Pancreas (tissue), 10 donors: ENCODE data around the gene IDH3A. TPM values are rescaled to one million over a fixed set of nuclear protein-coding genes. Genes with fewer than 3 reads are reported as not detected.

Experiments
- ATAC-seq, 4 donors: fragments of 200-7000 bp; cut with Tn5 transposase; one replicate each; pipeline versions ENCODE4 v1.8.0 to v1.9.1; 2020; ENCODE audit warnings: mild to moderate bottlenecking in 4 of 4, moderate library complexity in 4 of 4
- DNase-seq, 6 donors: peaks; one replicate each; pipeline ENCODE4 v3.0.0-alpha.2; 2020
- FAIRE-seq: peaks from 2 replicates; lab custom pipeline; 2012; peaks lifted over from hg19 to GRCh38; lab: Jason Lieb, UNC
- H3K27ac ChIP-seq, 4 donors: fragments of 200-600 bp; sonication (generic); 1 replicate in 3 of 4; 2 replicates in 1 of 4; pipeline versions ENCODE4 v1.5.0 to v1.8.0; 2020
- H3K27me3 ChIP-seq, 4 donors: fragments of 200-600 bp; one replicate each; pipeline ENCODE4 v1.8.0; 2021
- H3K36me3 ChIP-seq, 3 donors: fragments of 200-600 bp; sonication (generic) in 1 of 3; one replicate each; pipeline versions ENCODE4 v1.5.0 to v1.8.0; 2020 to 2021
- H3K4me1 ChIP-seq, 3 donors: fragments of 200-600 bp; one replicate each; pipeline ENCODE4 v1.8.0; 2021
- H3K4me3 ChIP-seq, 4 donors: fragments of 200-600 bp; sonication (generic) in 2 of 4; one replicate each; pipeline versions ENCODE4 v1.5.0 to v1.8.0; 2020 to 2021
- H3K9me3 ChIP-seq, 4 donors: fragments of 200-600 bp; one replicate each; pipeline ENCODE4 v1.8.0; 2021
- WGBS, 2 donors: extraction: QIAGEN DNeasy Blood & Tissue Kit; methylation state at CpG; one replicate each; pipeline ENCODE4 v1.1.7; 2013; 5-methylcytosine and 5-hydroxymethylcytosine counted together
- intact Hi-C, 3 donors: fragments of 100-400 bp; cut with DNase I; formaldehyde crosslinking; loops; one replicate each; pipeline versions ENCODE4 v1.11.1 to v1.14.2; 2022
- polyA plus RNA-seq, 2 donors: library from polyadenylated mRNA; stranded (reverse); fragments of 200-250 nt; gene quantifications; one replicate each; pipeline ENCODE4 v1.2.3, GENCODE V29; 2013
- total RNA-seq, 6 donors: library from RNA; stranded (reverse); fragmentation: NEBNext Ultra II Directional in 4 of 6; extraction: Animal tissue kit (Norgen Biotek cat#: 25700) in 4 of 6; gene quantifications; one replicate each; pipeline versions ENCODE4 v1.2.1 to v1.2.4, GENCODE V29; 2021 to 2023
- TF ChIP-seq, protein P1 (sequence below), 4 donors: fragments of 200-600 bp; sonication (generic) in 3 of 4; IDR thresholded peaks; one replicate each; pipeline versions ENCODE4 v1.5.0 to v1.8.0; 2021; ENCODE audit warnings: antibody characterized with exemption in 4 of 4
- donor health status: healthy with polysubstance abuse.
- donor health status: DM: no; HTN: no; CAD: no; lungs with moderate emphysema.
- donor health status: DM: no; HTN: no; CAD: no.
- donor health status: control.
- donor health status: control.
- donor health status: Bipolar disorder and iron deficiency.
- donor health status: DM: yes; HTN: yes; CAD: no.
- donor health status: DM: no; HTN: no; CAD: no.
- donor health status: DM: no; HTN: no; CAD: no.
- donor health status: DM: yes; HTN: yes; CAD: no.

IDH3A gene
- total and polyA plus RNA-seq, 8 donors = 10.2 to 32.1 (median 24.8) TPM

DNA sequence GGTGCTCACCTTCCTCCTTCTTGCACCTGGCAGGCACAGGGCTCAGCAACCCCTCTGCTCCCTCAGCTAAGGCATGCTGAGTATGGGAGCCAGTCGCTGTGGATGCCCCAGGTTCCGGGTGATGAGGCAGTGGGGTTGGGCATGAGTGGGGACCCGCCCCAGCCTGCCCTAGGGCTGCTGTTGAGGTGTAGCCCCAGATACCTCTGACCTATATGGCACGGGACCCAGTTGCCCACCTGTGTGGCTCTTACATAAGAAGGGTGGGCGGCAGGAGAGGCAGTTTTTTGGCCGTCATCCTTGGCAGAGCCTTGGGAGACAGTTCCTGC lies 64.2 kb downstream of the IDH3A start:
- TF ChIP-seq, protein P1, sequence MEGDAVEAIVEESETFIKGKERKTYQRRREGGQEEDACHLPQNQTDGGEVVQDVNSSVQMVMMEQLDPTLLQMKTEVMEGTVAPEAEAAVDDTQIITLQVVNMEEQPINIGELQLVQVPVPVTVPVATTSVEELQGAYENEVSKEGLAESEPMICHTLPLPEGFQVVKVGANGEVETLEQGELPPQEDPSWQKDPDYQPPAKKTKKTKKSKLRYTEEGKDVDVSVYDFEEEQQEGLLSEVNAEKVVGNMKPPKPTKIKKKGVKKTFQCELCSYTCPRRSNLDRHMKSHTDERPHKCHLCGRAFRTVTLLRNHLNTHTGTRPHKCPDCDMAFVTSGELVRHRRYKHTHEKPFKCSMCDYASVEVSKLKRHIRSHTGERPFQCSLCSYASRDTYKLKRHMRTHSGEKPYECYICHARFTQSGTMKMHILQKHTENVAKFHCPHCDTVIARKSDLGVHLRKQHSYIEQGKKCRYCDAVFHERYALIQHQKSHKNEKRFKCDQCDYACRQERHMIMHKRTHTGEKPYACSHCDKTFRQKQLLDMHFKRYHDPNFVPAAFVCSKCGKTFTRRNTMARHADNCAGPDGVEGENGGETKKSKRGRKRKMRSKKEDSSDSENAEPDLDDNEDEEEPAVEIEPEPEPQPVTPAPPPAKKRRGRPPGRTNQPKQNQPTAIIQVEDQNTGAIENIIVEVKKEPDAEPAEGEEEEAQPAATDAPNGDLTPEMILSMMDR (IDR thresholded peaks at IDR 0.05) = no peak
- H3K27ac ChIP-seq = no peak overlapping the region
- peaks cover 28 to 45% (median 38%) of the 10 kb centered on the region in 3 donors for H3K4me1 ChIP-seq
- 93 to 94% methylated on average over 6 of the region's 6 CpGs for WGBS, 2 donors
- intact Hi-C loops = no loop called here
- H3K36me3 ChIP-seq = no peaks in the 10 kb centered on the region
- no peaks in the 10 kb centered on the region for H3K27me3 ChIP-seq
- no peak for ATAC-seq
- FAIRE-seq = no peak
- no peak for DNase-seq
- H3K9me3 ChIP-seq = no peaks in the 10 kb centered on the region
- H3K4me3 ChIP-seq = no peak overlapping the region

DNA sequence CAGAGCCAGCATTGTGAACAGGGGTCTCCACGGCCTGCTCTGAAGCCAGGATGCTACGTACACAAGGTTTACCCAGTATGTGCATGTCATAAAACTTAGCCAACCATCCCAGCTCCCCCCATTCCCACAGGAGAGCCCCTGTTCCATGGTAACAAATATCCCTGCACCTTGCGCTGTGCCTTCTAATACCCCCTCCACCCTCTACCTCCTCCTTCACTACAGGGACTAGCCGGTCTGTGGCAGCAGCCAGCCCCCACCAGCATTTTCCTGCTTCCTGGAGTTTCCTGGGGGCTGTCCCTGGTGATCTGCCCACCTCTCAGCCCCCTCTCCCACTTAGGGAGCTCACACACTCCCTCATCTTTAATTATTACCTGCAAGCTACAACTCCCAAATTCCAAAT lies 64.8 kb downstream of the IDH3A start:
- Histone ChIP-seq H3K4me1 (peaks cover 28 to 45% (median 38%) of the 10 kb centered on the region in 3 donors), H3K4me3 (no peak overlapping the region), H3K27me3 (no peaks in the 10 kb centered on the region), H3K36me3 (no peaks in the 10 kb centered on the region), H3K9me3 (no peaks in the 10 kb centered on the region), H3K27ac (no peak overlapping the region)
- FAIRE-seq = no peak
- TF ChIP-seq, protein P1 (IDR thresholded peaks at IDR 0.05) = no peak
- no peak for DNase-seq
- WGBS, 2 donors = 88 to 92% methylated on average over 4 of the region's 4 CpGs
- ATAC-seq = no peak
- intact Hi-C loops = no loop called here

DNA sequence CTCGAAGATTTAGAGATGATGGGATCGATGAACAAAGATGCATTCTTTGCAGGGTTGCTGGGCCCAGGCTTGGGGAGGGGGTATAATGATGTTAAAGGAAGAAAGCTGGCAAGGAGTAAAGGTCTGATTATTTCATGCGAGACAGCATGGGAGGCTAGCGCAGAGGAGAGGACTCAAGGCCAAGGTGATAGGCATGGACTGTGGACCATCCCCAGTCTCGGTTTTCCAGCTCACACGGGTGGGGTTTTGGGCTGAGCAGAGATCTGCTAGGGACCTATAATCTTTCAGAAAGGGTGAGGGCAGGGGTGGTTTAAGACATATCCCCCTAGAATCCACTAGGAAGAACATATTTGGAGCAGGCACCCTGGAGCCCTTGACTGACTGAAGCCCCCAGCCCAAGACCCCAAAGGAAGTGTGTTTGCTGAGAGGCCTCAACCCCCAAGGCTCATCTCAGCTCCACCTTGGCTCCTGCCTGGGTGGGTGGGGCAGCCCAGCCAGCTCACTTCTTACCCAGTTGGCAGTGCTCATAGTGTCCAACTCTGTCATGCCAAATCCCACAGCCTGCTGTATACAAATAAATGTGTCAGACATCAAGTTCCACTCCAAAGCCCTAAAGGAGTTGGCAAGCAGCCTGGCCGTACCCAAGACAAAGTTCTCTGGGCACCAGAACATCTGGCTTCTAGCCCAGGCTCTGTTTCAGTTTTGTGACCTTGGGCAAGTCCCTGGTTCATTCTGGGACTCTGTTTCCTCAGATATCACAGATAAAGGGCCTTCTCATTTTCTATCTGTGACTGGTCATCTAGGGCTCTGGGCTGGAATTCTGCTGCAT lies 67.3 kb downstream of the IDH3A start:
- no peaks in the 10 kb centered on the region for H3K9me3 ChIP-seq
- H3K27me3 ChIP-seq = no peaks in the 10 kb centered on the region
- FAIRE-seq (no peak), DNase-seq (peak; percentile 77 to 97 (median 96)), ATAC-seq (peak; percentile 90 to 96 (median 95))
- peak overlapping the region; percentile 60 to 77 (median 68) for H3K27ac ChIP-seq
- no peaks in the 10 kb centered on the region for H3K36me3 ChIP-seq
- no peak overlapping the region for H3K4me3 ChIP-seq
- intact Hi-C loops = no loop called here
- H3K4me1 ChIP-seq = peaks cover 18 to 29% (median 18%) of the 10 kb centered on the region in 3 donors
- WGBS, 2 donors = 38 to 39% methylated on average over 7 of the region's 7 CpGs
- TF ChIP-seq, protein P1 (IDR thresholded peaks at IDR 0.05) = no peak

DNA sequence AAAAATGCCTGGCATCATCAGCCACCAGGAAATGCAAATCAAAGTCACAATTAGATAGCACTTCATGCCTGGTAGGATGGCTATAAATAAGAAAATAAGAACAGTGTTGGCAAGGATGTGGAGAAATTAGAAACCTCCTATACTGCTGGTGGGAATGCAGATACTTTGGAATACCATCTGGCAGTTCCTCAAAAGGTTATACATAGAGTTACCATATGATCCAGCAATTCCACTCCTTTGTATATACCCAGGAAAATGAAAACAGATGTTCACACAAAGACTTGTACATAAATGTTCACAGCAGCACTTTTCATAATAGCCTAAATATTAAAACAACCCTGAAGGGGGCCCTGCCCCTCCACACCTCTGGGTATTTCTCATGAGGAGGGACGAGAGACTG lies 71.6 kb downstream of the IDH3A start:
- TF ChIP-seq, protein P1 (IDR thresholded peaks at IDR 0.05) = no peak
- 86 to 87% methylated on average over 1 of the region's 1 CpG for WGBS, 2 donors
- Histone ChIP-seq H3K27me3 (no peaks in the 10 kb centered on the region), H3K9me3 (no peaks in the 10 kb centered on the region), H3K4me1 (peaks cover 7 to 15% (median 8%) of the 10 kb centered on the region in 3 donors), H3K36me3 (no peaks in the 10 kb centered on the region), H3K4me3 (no peak overlapping the region), H3K27ac (no peak overlapping the region)
- DNase-seq = no peak
- ATAC-seq = no peak
- FAIRE-seq = no peak
- intact Hi-C loops = no loop called here

Other genes starting within 250 kb of the IDH3A start
- 10 to 100 TPM; 16.1 to 35.8 (median 27.0) TPM for gene TBC1D2B, start 71.7 kb upstream of the IDH3A start, total RNA-seq
- 10 to 100 TPM; 13.4 to 13.8 TPM for gene TBC1D2B, start 71.7 kb upstream of the IDH3A start, polyA plus RNA-seq
- gene SH2D7, start 56.8 kb upstream of the IDH3A start, total RNA-seq = 1 to 10 TPM in 1 of 6 donors, under 1 TPM in 4, not detected in 1; 0.04 to 1.8 (median 0.14) TPM
- gene SH2D7, start 56.8 kb upstream of the IDH3A start, polyA plus RNA-seq = under 1 TPM; 0.15 to 0.19 TPM
- 1 to 10 TPM; 2.6 to 5.1 (median 4.4) TPM for gene CIB2, start 17.9 kb upstream of the IDH3A start, total RNA-seq
- gene CIB2, start 17.9 kb upstream of the IDH3A start, polyA plus RNA-seq = 1 to 10 TPM; 1.5 to 3.3 TPM
- under 1 TPM in 1 of 6 donors, not detected in 5; 0.04 TPM for gene ACSBG1, start 85.2 kb downstream of the IDH3A start, total RNA-seq
- under 1 TPM; 0.04 to 0.12 TPM for gene ACSBG1, start 85.2 kb downstream of the IDH3A start, polyA plus RNA-seq
- 1 to 10 TPM; 2.3 to 9.0 (median 4.4) TPM for gene DNAJA4, start 115.2 kb downstream of the IDH3A start, total RNA-seq
- gene DNAJA4, start 115.2 kb downstream of the IDH3A start, polyA plus RNA-seq = 10 to 100 TPM in 1 of 2 donors, 1 to 10 TPM in 1; 5.7 to 16.1 TPM
- 10 to 100 TPM; 17.2 to 25.4 (median 19.4) TPM for gene SKIC8, start 150.2 kb downstream of the IDH3A start, total RNA-seq
- gene SKIC8, start 150.2 kb downstream of the IDH3A start, polyA plus RNA-seq = 10 to 100 TPM; 27.2 to 44.6 TPM
- under 1 TPM in 4 of 6 donors, not detected in 2; 0.20 to 0.60 (median 0.36) TPM for gene CRABP1, start 191.0 kb downstream of the IDH3A start, total RNA-seq
- 10 to 100 TPM in 1 of 2 donors, not detected in 1; 11.8 TPM for gene CRABP1, start 191.0 kb downstream of the IDH3A start, polyA plus RNA-seq